ENCODE results near the gene CHFR.

- TF ChIP-seq SPI1 (IDR thresholded peaks at IDR 0.05; ENCODE audit: low read depth, low read length) (no peak), POLR2A (IDR thresholded peaks at IDR 0.05; ENCODE audit: low read depth, low read length) (no peak), POLR2AphosphoS5 (IDR thresholded peaks at IDR 0.05; ENCODE audit: low read depth, low read length) (0 out of 2 replicates have a peak, but pooled peaks have one; percentile 27)
Observed at GRCh38 chr12:132908145-132909029, 21.0 kb upstream of the CHFR start.

All from GM12891 (cell line).